Central memory CD8-positive, alpha-beta T cell (primary cell): ENCODE results near the gene TYW3.
"Not testable (repeated sequence)": the region's sequence is repeated elsewhere in the genome, so short reads cannot be mapped to it uniquely, and the experiment has no call there.

Source experiments
- ATAC-seq: fragments of 150-1000 bp; cut with Tn5 transposase; replicated peaks from 2 replicates; pipeline ENCODE4 v1.10.0; 2022; ENCODE audit warnings: mild to moderate bottlenecking, moderate FRiP score, moderate number of reproducible peaks; ENCODE audit not compliant: poor library complexity, severe bottlenecking; ENCODE audit errors: extremely low read depth
- DNase-seq, 2 donors: peaks; one replicate each; pipeline ENCODE4 v3.0.0; 2021; ENCODE audit warnings: low spot score in 2 of 2
- H3K27ac Mint-ChIP-seq: one replicate; pipeline ENCODE4 v1.8.0; 2022; ENCODE audit warnings: low read depth, mild to moderate bottlenecking, moderate library complexity, mixed read lengths
- H3K27me3 Mint-ChIP-seq: one replicate; pipeline ENCODE4 v1.8.0; 2022; ENCODE audit warnings: mixed read lengths
- H3K36me3 Mint-ChIP-seq: one replicate; pipeline ENCODE4 v1.8.0; 2022; ENCODE audit warnings: mild to moderate bottlenecking, moderate library complexity, mixed read lengths; ENCODE audit not compliant: insufficient read depth
- H3K4me1 Mint-ChIP-seq: one replicate; pipeline ENCODE4 v1.8.0; 2022; ENCODE audit warnings: mixed read lengths
- H3K4me3 Mint-ChIP-seq: one replicate; pipeline ENCODE4 v1.8.0; 2022; ENCODE audit warnings: mild to moderate bottlenecking, moderate library complexity, mixed read lengths
- H3K9me3 Mint-ChIP-seq: one replicate; pipeline ENCODE4 v1.8.0; 2022; ENCODE audit warnings: mixed read lengths

The TYW3 gene

GRCh38 chr1:74733604-74734484 is 892 bp downstream of the TYW3 start:
- Mint-ChIP-seq H3K27me3 (no peaks in the 10 kb centered on the region), H3K4me3 (peak overlapping the region; percentile 88)

GRCh38 chr1:74737333-74737732 is 4.4 kb downstream of the TYW3 start:
- peaks cover 6% of the 10 kb centered on the region for H3K9me3 Mint-ChIP-seq
- no peaks in the 10 kb centered on the region for H3K27me3 Mint-ChIP-seq
- no peak overlapping the region for H3K4me3 Mint-ChIP-seq
- peaks cover 27% of the 10 kb centered on the region for H3K4me1 Mint-ChIP-seq
- no peak overlapping the region for H3K27ac Mint-ChIP-seq
- DNase-seq (no peak), ATAC-seq (no peak)
- H3K36me3 Mint-ChIP-seq = peaks cover 19% of the 10 kb centered on the region

More at GRCh38 chr1:74733604-74734484, 892 bp downstream of the TYW3 start:
- no peaks in the 10 kb centered on the region for H3K9me3 Mint-ChIP-seq
- ATAC-seq = peak; percentile 77
- peaks cover 43% of the 10 kb centered on the region for H3K4me1 Mint-ChIP-seq
- peaks cover 12% of the 10 kb centered on the region for H3K36me3 Mint-ChIP-seq
- DNase-seq = peak in 1 of 2 donors; percentile 36
- H3K27ac Mint-ChIP-seq = peak overlapping the region; percentile 91

GRCh38 chr1:74740307-74740980 is 7.5 kb downstream of the TYW3 start:
- peaks cover 21% of the 10 kb centered on the region for H3K36me3 Mint-ChIP-seq

GRCh38 chr1:74745247-74745646 is 12.3 kb downstream of the TYW3 start:
- H3K4me3 Mint-ChIP-seq, H3K27me3 Mint-ChIP-seq, DNase-seq, H3K27ac Mint-ChIP-seq, H3K9me3 Mint-ChIP-seq, ATAC-seq: not testable (repeated sequence)
- Mint-ChIP-seq H3K36me3 (peaks cover 22% of the 10 kb centered on the region), H3K4me1 (peaks cover 15% of the 10 kb centered on the region)

More at GRCh38 chr1:74740307-74740980, 7.5 kb downstream of the TYW3 start:
- not testable (repeated sequence) for H3K4me3 Mint-ChIP-seq, H3K27ac Mint-ChIP-seq, H3K4me1 Mint-ChIP-seq, H3K27me3 Mint-ChIP-seq, H3K9me3 Mint-ChIP-seq, ATAC-seq, DNase-seq

- ATAC-seq (no peak), DNase-seq (no peak)
- no peak overlapping the region for H3K27ac Mint-ChIP-seq
- no peaks in the 10 kb centered on the region for H3K27me3 Mint-ChIP-seq
- H3K4me1 Mint-ChIP-seq = peaks cover 20% of the 10 kb centered on the region
- no peak overlapping the region for H3K4me3 Mint-ChIP-seq
- H3K9me3 Mint-ChIP-seq = no peaks in the 10 kb centered on the region
- H3K36me3 Mint-ChIP-seq = peaks cover 36% of the 10 kb centered on the region
Observed at GRCh38 chr1:74748960-74749359, 16.0 kb downstream of the TYW3 start.

GRCh38 chr1:74753104-74753503 is 20.2 kb downstream of the TYW3 start:
- peaks cover 5% of the 10 kb centered on the region for H3K4me1 Mint-ChIP-seq
- peaks cover 44% of the 10 kb centered on the region for H3K36me3 Mint-ChIP-seq
- H3K27me3 Mint-ChIP-seq = no peaks in the 10 kb centered on the region
- DNase-seq (no peak), ATAC-seq (no peak)
- H3K27ac Mint-ChIP-seq = no peak overlapping the region
- H3K9me3 Mint-ChIP-seq = no peaks in the 10 kb centered on the region
- no peak overlapping the region for H3K4me3 Mint-ChIP-seq

GRCh38 chr1:74755475-74755874 is 22.5 kb downstream of the TYW3 start:
- H3K4me3 Mint-ChIP-seq = no peak overlapping the region
- ATAC-seq (no peak), DNase-seq (no peak)
- H3K27me3 Mint-ChIP-seq = no peaks in the 10 kb centered on the region
- H3K4me1 Mint-ChIP-seq = peaks cover 5% of the 10 kb centered on the region
- peaks cover 42% of the 10 kb centered on the region for H3K36me3 Mint-ChIP-seq
- H3K27ac Mint-ChIP-seq = no peak overlapping the region
- H3K9me3 Mint-ChIP-seq = no peaks in the 10 kb centered on the region

GRCh38 chr1:74756650-74757049 is 23.7 kb downstream of the TYW3 start:
- H3K27me3 Mint-ChIP-seq, H3K4me1 Mint-ChIP-seq, H3K4me3 Mint-ChIP-seq, H3K27ac Mint-ChIP-seq, DNase-seq, ATAC-seq, H3K9me3 Mint-ChIP-seq: not testable (repeated sequence)
- H3K36me3 Mint-ChIP-seq = peaks cover 42% of the 10 kb centered on the region

GRCh38 chr1:74763807-74764206 is 30.9 kb downstream of the TYW3 start:
- Mint-ChIP-seq H3K36me3 (peaks cover 21% of the 10 kb centered on the region), H3K27ac (no peak overlapping the region), H3K4me3 (no peak overlapping the region), H3K4me1 (peaks cover 6% of the 10 kb centered on the region), H3K27me3 (no peaks in the 10 kb centered on the region), H3K9me3 (no peaks in the 10 kb centered on the region)
- no peak for DNase-seq
- no peak for ATAC-seq

- Mint-ChIP-seq H3K4me1 (peaks cover 6% of the 10 kb centered on the region), H3K27ac (no peak overlapping the region), H3K4me3 (no peak overlapping the region), H3K36me3 (peaks cover 9% of the 10 kb centered on the region), H3K27me3 (no peaks in the 10 kb centered on the region), H3K9me3 (no peaks in the 10 kb centered on the region)
- DNase-seq (no peak), ATAC-seq (no peak)
Observed at GRCh38 chr1:74766579-74766978, 33.6 kb downstream of the TYW3 start.

- Mint-ChIP-seq H3K36me3 (peaks cover 9% of the 10 kb centered on the region), H3K4me1 (peaks cover 5% of the 10 kb centered on the region), H3K27ac (no peak overlapping the region), H3K27me3 (no peaks in the 10 kb centered on the region), H3K4me3 (no peak overlapping the region), H3K9me3 (no peaks in the 10 kb centered on the region)
- DNase-seq (no peak), ATAC-seq (no peak)
Observed at GRCh38 chr1:74767490-74767889, 34.5 kb downstream of the TYW3 start.

- ATAC-seq (no peak), DNase-seq (no peak)
- H3K27ac Mint-ChIP-seq = no peak overlapping the region
- no peaks in the 10 kb centered on the region for H3K4me1 Mint-ChIP-seq
- H3K36me3 Mint-ChIP-seq = no peaks in the 10 kb centered on the region
- no peaks in the 10 kb centered on the region for H3K9me3 Mint-ChIP-seq
- peaks cover 11% of the 10 kb centered on the region for H3K27me3 Mint-ChIP-seq
- H3K4me3 Mint-ChIP-seq = no peak overlapping the region
Observed at GRCh38 chr1:74771913-74772515, 39.1 kb downstream of the TYW3 start.
